PC-9 (cell line): ENCODE measurements around the gene SRSF3. TPM values are rescaled to one million over a fixed set of nuclear protein-coding genes. Genes with fewer than 3 reads are reported as not detected.
"Not testable (repeated sequence)": the region's sequence is repeated elsewhere in the genome, so short reads cannot be mapped to it uniquely, and the experiment has no call there.

ENCODE experiments used
- BruUV-seq: library from RNA; stranded (reverse); fragments of 400-500 nt; replicated peaks from 2 replicates; lab custom pipeline; 2021; lab: Mats Ljungman, UMichigan
- CTCF ChIA-PET: fragments of 300-600 bp; sonication (Branson Sonifier 250); formaldehyde crosslinking; loops from one replicate; lab custom pipeline; 2022; ENCODE audit warnings: antibody characterized with exemption; lab: Charles Lee
- POLR2A ChIA-PET: fragments of 300-600 bp; sonication (Branson Sonifier 250); formaldehyde crosslinking; loops from one replicate; lab custom pipeline; 2022; ENCODE audit warnings: antibody characterized with exemption; ENCODE audit not compliant: unreplicated experiment; lab: Charles Lee
- DNase-seq, 2 experiments: peaks; one replicate each; pipeline versions ENCODE4 v3.0.0 to v3.0.0-alpha.2; 2015 to 2022; ENCODE audit warnings: mixed read lengths in 1 of 2
- H2AFZ ChIP-seq: fragments of 200-600 bp; sonication (generic); 2 replicates; pipeline ENCODE4 v1.8.1; 2017; ENCODE audit warnings: antibody characterized with exemption
- H3F3A ChIP-seq: fragments of 200-600 bp; sonication (generic); 2 replicates; pipeline ENCODE4 v1.8.1; 2017; ENCODE audit warnings: antibody characterized with exemption, mild to moderate bottlenecking, low read depth; ENCODE audit not compliant: insufficient read depth
- H3K27ac ChIP-seq: fragments of 200-600 bp; sonication (generic); 2 replicates; pipeline ENCODE4 v1.6.1; 2016; ENCODE audit warnings: mixed run types
- H3K27me3 ChIP-seq: fragments of 200-600 bp; sonication (generic); 2 replicates; pipeline ENCODE4 v1.6.1; 2016; ENCODE audit warnings: low read depth, mixed run types; ENCODE audit not compliant: insufficient read depth
- H3K36me3 ChIP-seq: fragments of 200-600 bp; sonication (generic); 2 replicates; pipeline ENCODE4 v1.6.1; 2016; ENCODE audit warnings: low read depth, mixed run types
- H3K4me1 ChIP-seq: fragments of 200-600 bp; sonication (generic); replicated peaks from 2 replicates; pipeline ENCODE4 v1.6.1; 2016; ENCODE audit warnings: mixed run types; ENCODE audit not compliant: insufficient read depth
- H3K4me2 ChIP-seq: fragments of 200-600 bp; sonication (generic); 2 replicates; pipeline ENCODE4 v1.6.1; 2017; ENCODE audit warnings: mixed run types
- H3K4me3 ChIP-seq: fragments of 200-600 bp; sonication (generic); 2 replicates; pipeline ENCODE4 v1.6.1; 2016; ENCODE audit warnings: mixed run types
- H3K79me2 ChIP-seq: fragments of 200-600 bp; sonication (generic); 2 replicates; pipeline ENCODE4 v1.6.1; 2017; ENCODE audit warnings: low read depth, mixed run types
- H3K9me2 ChIP-seq: fragments of 200-600 bp; sonication (generic); 2 replicates; pipeline ENCODE4 v1.8.1; 2017; ENCODE audit warnings: mild to moderate bottlenecking; ENCODE audit not compliant: insufficient read depth
- H3K9me3 ChIP-seq: fragments of 200-600 bp; sonication (generic); 2 replicates; pipeline ENCODE4 v1.8.1; 2016; ENCODE audit warnings: low read depth; ENCODE audit not compliant: insufficient read depth
- H4K20me1 ChIP-seq: fragments of 200-600 bp; sonication (generic); 2 replicates; pipeline ENCODE4 v1.8.1; 2017; ENCODE audit not compliant: insufficient read depth
- EZH2 ChIP-seq: fragments of 200-600 bp; sonication (generic); IDR thresholded peaks from 2 replicates; pipeline ENCODE4 v1.8.0; 2017; ENCODE audit warnings: antibody characterized with exemption, low read depth
- intact Hi-C: fragments of 100-400 bp; cut with micrococcal nuclease; formaldehyde crosslinking; loops from one replicate; pipeline ENCODE4 v1.10.0; 2022; ENCODE audit not compliant: unreplicated experiment
- total RNA-seq: library from RNA; stranded (reverse); gene quantifications from 2 replicates; pipeline ENCODE4 v1.2.3, GENCODE V29; 2021
- TF ChIP-seq, protein P1 (sequence below): fragments of 200-600 bp; sonication (generic); conservative IDR thresholded peaks from 2 replicates; pipeline ENCODE4 v1.6.1; 2017; ENCODE audit warnings: mixed run types, antibody characterized with exemption, mild to moderate bottlenecking, moderate library complexity

Gene SRSF3
- total RNA-seq, 1 experiment from 2014 or later, result 278 TPM

DNA sequence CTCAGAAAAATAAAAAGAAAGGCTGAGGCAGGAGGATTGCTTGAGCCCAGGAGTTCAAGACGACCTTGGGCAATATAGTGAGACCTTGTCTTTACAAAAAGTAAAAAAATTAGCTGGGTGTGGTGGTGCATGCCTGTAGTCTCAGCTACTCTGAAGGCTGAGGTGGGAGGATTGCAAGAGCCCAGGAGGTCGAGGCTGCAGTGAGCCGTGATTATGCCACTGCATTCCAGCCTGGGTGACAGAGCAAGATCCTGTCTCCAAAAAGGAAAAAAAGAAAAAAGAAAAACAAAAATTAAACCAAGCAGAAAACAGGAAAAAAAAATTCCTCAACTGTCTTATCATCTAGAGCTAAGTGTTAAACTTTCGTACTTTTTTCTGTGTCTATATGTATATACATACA lies 12.4 kb upstream of the SRSF3 start:
- Histone ChIP-seq H3K27me3 (no peaks in the 10 kb centered on the region), H4K20me1 (no peaks in the 10 kb centered on the region), H3K4me1 (peaks cover 49% of the 10 kb centered on the region), H3K4me2 (no peak overlapping the region), H3K4me3 (no peak overlapping the region), H3K36me3 (no peaks in the 10 kb centered on the region), H3F3A (peaks cover 39% of the 10 kb centered on the region), H3K9me3 (no peaks in the 10 kb centered on the region), H3K27ac (no peak overlapping the region), H3K9me2 (no peaks in the 10 kb centered on the region), H2AFZ (no peak overlapping the region), H3K79me2 (no peaks in the 10 kb centered on the region)
- intact Hi-C loops, result no loop called here
- TF ChIP-seq, protein P1, sequence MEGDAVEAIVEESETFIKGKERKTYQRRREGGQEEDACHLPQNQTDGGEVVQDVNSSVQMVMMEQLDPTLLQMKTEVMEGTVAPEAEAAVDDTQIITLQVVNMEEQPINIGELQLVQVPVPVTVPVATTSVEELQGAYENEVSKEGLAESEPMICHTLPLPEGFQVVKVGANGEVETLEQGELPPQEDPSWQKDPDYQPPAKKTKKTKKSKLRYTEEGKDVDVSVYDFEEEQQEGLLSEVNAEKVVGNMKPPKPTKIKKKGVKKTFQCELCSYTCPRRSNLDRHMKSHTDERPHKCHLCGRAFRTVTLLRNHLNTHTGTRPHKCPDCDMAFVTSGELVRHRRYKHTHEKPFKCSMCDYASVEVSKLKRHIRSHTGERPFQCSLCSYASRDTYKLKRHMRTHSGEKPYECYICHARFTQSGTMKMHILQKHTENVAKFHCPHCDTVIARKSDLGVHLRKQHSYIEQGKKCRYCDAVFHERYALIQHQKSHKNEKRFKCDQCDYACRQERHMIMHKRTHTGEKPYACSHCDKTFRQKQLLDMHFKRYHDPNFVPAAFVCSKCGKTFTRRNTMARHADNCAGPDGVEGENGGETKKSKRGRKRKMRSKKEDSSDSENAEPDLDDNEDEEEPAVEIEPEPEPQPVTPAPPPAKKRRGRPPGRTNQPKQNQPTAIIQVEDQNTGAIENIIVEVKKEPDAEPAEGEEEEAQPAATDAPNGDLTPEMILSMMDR, result no peak
- no peak for TF ChIP-seq EZH2
- BruUV-seq, result no TSS peak
- no peak for DNase-seq
- ChIA-PET POLR2A (interaction anchor here (0.6 kb wide), 1 partner anchor 14 kb away, joined by 3 read pairs; no protein-coding TSS in a partner anchor), CTCF (no interaction called here)

GRCh38 chr6:36586606-36587005 lies 7.6 kb upstream of the SRSF3 start:
- Histone ChIP-seq H3K9me2 (no peaks in the 10 kb centered on the region), H3K27me3 (no peaks in the 10 kb centered on the region), H4K20me1 (no peaks in the 10 kb centered on the region), H3K27ac (no peak overlapping the region), H3F3A (peaks cover 11% of the 10 kb centered on the region; the same call in 1 of the 2 replicates), H2AFZ (no peak overlapping the region), H3K4me2 (no peak overlapping the region), H3K36me3 (no peaks in the 10 kb centered on the region), H3K4me1 (peaks cover 17% of the 10 kb centered on the region), H3K4me3 (no peak overlapping the region), H3K79me2 (0 out of 2 replicates have a peak, but pooled peaks cover 7% of the 10 kb centered on the region), H3K9me3 (no peaks in the 10 kb centered on the region)
- intact Hi-C loops, result no loop called here
- CTCF ChIA-PET, result no interaction called here
- BruUV-seq, result no TSS peak
- POLR2A ChIA-PET, result no interaction called here
- no peak for DNase-seq
- TF ChIP-seq, protein P1, result no peak
- TF ChIP-seq EZH2, result no peak

- DNase-seq, H3K4me2 ChIP-seq, H3K36me3 ChIP-seq, CTCF ChIA-PET, H3K4me3 ChIP-seq, intact Hi-C loops, H2AFZ ChIP-seq, H3K27me3 ChIP-seq, H4K20me1 ChIP-seq, H3K9me3 ChIP-seq, H3K9me2 ChIP-seq, H3K27ac ChIP-seq, BruUV-seq: not testable (repeated sequence)
- POLR2A ChIA-PET, result interaction anchor here (0.6 kb wide), 1 partner anchor 18 kb away, joined by 3 read pairs; no protein-coding TSS in a partner anchor
- peaks cover 30% of the 10 kb centered on the region for H3F3A ChIP-seq
- peaks cover 20% of the 10 kb centered on the region; the same call in 1 of the 2 replicates for H3K79me2 ChIP-seq
- peaks cover 27% of the 10 kb centered on the region for H3K4me1 ChIP-seq
Measured at GRCh38 chr6:36589025-36589400, 5.1 kb upstream of the SRSF3 start.

DNA sequence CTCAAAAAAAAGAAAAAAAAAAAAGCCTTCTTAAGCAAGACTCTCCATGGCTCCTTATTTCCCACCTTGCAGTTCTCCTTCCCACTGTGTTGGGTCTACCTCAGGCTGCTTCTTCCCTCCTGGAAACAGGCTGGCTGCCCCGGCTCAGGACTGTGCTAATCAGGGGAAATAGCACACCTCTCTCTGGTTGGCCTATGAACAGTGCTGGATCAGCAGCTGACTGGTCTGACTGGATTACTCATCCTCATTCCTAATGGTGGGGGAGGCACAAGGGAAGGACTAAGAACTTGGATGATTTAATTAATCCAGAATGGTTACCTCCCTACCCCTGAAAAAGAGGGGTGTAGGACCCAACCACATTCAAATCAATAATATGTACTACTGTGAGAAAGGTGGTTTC lies 3.9 kb upstream of the SRSF3 start:
- Histone ChIP-seq H3F3A (peaks cover 33% of the 10 kb centered on the region), H3K9me3 (no peaks in the 10 kb centered on the region), H4K20me1 (peaks cover 6% of the 10 kb centered on the region), H3K4me3 (no peak overlapping the region), H3K9me2 (no peaks in the 10 kb centered on the region), H3K27ac (no peak overlapping the region), H3K27me3 (no peaks in the 10 kb centered on the region), H3K36me3 (peaks cover 5% of the 10 kb centered on the region; the same call in 1 of the 2 replicates), H2AFZ (no peak overlapping the region), H3K79me2 (peaks cover 31% of the 10 kb centered on the region), H3K4me2 (peak overlapping the region; percentile 32), H3K4me1 (peaks cover 27% of the 10 kb centered on the region)
- ChIA-PET CTCF (no interaction called here), POLR2A (interaction anchor here (0.7 to 1.1 kb wide), 2 partner anchors 10 to 167 kb away, joined by 4 to 9 read pairs; no protein-coding TSS in a partner anchor)
- peak; percentile 53 to 77 for DNase-seq
- TF ChIP-seq EZH2, result no peak
- TF ChIP-seq, protein P1, result no peak
- intact Hi-C loops, result loop anchor here (5.0 kb wide), 2 partner anchors 63 to 148 kb away; partner anchors contain the start of genes KCTD20 and PXT1
- no TSS peak for BruUV-seq
